Peyer's patch (tissue), 4 donors: ENCODE results near the gene KISS1.

Experiments
- CTCF ChIP-seq, 6 experiments: fragments of 450-650 bp in 4 of 6; fragments of 200-600 bp in 2 of 6; sonication (generic) in 1 of 6; IDR thresholded peaks; one replicate each; pipeline ENCODE4 v1.5.1; 2017 to 2019; ENCODE audit warnings: antibody characterized with exemption in 6 of 6, mild to moderate bottlenecking in 3 of 6, moderate library complexity in 1 of 6
- POLR2A ChIP-seq, 2 donors: fragments of 450-650 bp; IDR thresholded peaks; one replicate each; pipeline ENCODE4 v1.5.1; 2017; ENCODE audit warnings: antibody characterized with exemption in 2 of 2, mild to moderate bottlenecking in 2 of 2, moderate library complexity in 2 of 2

- peak in 3 of 6 experiments; percentile 19 to 25 (median 20) for TF ChIP-seq CTCF (IDR thresholded peaks at IDR 0.05)
- no peak for TF ChIP-seq POLR2A (IDR thresholded peaks at IDR 0.05)
These were observed 29.8 kb upstream of the KISS1 start for GRCh38 chr1:204225841-204226735.
